Calu3 (cell line): ENCODE data around the gene AKNAD1. TPM values are rescaled to one million over a fixed set of nuclear protein-coding genes. Genes with fewer than 3 reads are reported as not detected.

Source experiments
- BruUV-seq: library from RNA; stranded (reverse); fragments of 400-500 nt; replicated peaks from 2 replicates; lab custom pipeline; 2021; lab: Mats Ljungman, UMichigan
- CTCF ChIA-PET: fragments of 300-600 bp; sonication (Branson Sonifier 250); formaldehyde crosslinking; loops from one replicate; lab custom pipeline; 2022; ENCODE audit warnings: antibody characterized with exemption; lab: Charles Lee
- DNase-seq: peaks from one replicate; pipeline ENCODE4 v3.0.0; 2022
- H3K27ac Mint-ChIP-seq: one replicate; pipeline ENCODE4 v1.8.0; 2022; ENCODE audit warnings: mixed read lengths; ENCODE audit not compliant: unreplicated experiment
- H3K27me3 Mint-ChIP-seq: one replicate; pipeline ENCODE4 v1.8.0; 2022; ENCODE audit warnings: mixed read lengths; ENCODE audit not compliant: unreplicated experiment
- H3K36me3 Mint-ChIP-seq: one replicate; pipeline ENCODE4 v1.8.0; 2022; ENCODE audit warnings: mild to moderate bottlenecking, moderate library complexity, mixed read lengths; ENCODE audit not compliant: insufficient read depth, unreplicated experiment
- H3K4me1 Mint-ChIP-seq: one replicate; pipeline ENCODE4 v1.8.0; 2022; ENCODE audit warnings: mild to moderate bottlenecking, low read depth, mixed read lengths; ENCODE audit not compliant: unreplicated experiment
- H3K4me3 Mint-ChIP-seq: one replicate; pipeline ENCODE4 v1.8.0; 2022; ENCODE audit warnings: mild to moderate bottlenecking, low read depth, moderate library complexity, mixed read lengths; ENCODE audit not compliant: unreplicated experiment
- H3K9me3 Mint-ChIP-seq: one replicate; pipeline ENCODE4 v1.8.0; 2022; ENCODE audit warnings: low read depth, mixed read lengths; ENCODE audit not compliant: unreplicated experiment
- intact Hi-C: fragments of 100-400 bp; cut with micrococcal nuclease; formaldehyde crosslinking; loops from one replicate; pipeline ENCODE4 v1.10.0; 2022; ENCODE audit not compliant: unreplicated experiment
- total RNA-seq: library from RNA; stranded (reverse); gene quantifications from 2 replicates; pipeline ENCODE4 v1.2.3, GENCODE V29; 2022
- TF ChIP-seq, protein P1 (sequence below): fragments of 200-600 bp; IDR thresholded peaks from one replicate; pipeline ENCODE4 v1.8.0; 2022; ENCODE audit warnings: antibody characterized with exemption; ENCODE audit not compliant: unreplicated experiment

The AKNAD1 gene
- total RNA-seq, 1 experiment from 2014 or later: not detected

DNA sequence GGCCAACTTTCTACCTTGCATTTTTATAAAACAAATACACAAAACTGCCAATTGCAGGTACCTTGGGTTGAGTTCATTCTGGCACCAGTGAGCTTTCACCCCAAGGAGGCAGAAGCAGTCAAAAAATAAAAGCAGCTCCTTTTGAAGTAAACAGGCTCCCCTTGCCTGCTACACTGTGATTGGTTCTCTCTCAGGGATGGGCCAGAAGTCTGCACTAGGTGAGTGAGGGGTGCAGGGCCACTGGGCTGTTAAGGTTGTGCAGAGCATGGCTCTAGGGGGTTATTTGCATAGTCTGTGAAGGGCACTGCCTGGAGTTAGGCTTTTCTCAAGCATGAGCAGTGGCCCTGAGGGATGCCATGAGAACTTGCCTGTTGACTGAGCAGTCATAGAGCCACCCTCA is 39.1 kb downstream of the AKNAD1 start:
- BruUV-seq: no TSS peak
- DNase-seq: no peak
- Mint-ChIP-seq H3K36me3 (no peaks in the 10 kb centered on the region), H3K4me1 (peaks cover 7% of the 10 kb centered on the region), H3K27me3 (peaks cover 10% of the 10 kb centered on the region), H3K4me3 (no peak overlapping the region), H3K27ac (no peak overlapping the region), H3K9me3 (no peaks in the 10 kb centered on the region)
- TF ChIP-seq, protein P1, sequence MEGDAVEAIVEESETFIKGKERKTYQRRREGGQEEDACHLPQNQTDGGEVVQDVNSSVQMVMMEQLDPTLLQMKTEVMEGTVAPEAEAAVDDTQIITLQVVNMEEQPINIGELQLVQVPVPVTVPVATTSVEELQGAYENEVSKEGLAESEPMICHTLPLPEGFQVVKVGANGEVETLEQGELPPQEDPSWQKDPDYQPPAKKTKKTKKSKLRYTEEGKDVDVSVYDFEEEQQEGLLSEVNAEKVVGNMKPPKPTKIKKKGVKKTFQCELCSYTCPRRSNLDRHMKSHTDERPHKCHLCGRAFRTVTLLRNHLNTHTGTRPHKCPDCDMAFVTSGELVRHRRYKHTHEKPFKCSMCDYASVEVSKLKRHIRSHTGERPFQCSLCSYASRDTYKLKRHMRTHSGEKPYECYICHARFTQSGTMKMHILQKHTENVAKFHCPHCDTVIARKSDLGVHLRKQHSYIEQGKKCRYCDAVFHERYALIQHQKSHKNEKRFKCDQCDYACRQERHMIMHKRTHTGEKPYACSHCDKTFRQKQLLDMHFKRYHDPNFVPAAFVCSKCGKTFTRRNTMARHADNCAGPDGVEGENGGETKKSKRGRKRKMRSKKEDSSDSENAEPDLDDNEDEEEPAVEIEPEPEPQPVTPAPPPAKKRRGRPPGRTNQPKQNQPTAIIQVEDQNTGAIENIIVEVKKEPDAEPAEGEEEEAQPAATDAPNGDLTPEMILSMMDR: no peak
- intact Hi-C loops: no loop called here
- CTCF ChIA-PET: no interaction called here

DNA sequence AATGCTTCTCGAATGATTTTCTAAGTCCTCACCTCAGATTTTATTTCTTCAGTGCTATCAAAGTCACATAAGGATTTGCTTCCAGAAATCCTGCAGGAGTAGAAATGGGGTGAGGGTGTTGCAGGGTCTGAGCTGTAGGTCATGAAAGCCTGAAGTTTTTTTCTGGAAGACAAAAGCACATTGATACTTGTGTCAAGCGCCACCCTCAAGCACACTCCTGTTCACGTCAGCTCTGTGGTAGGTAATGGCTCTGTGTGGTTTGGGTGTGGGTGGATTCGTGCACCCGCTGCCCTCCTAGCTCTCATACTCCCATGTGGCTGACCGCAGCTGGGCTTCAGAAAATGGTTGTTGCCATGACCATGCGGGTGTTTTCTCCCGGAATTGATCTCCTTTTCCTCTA is 39.9 kb downstream of the AKNAD1 start:
- CTCF ChIA-PET: no interaction called here
- Mint-ChIP-seq H3K36me3 (no peaks in the 10 kb centered on the region), H3K9me3 (no peaks in the 10 kb centered on the region), H3K27ac (no peak overlapping the region), H3K27me3 (peaks cover 3% of the 10 kb centered on the region), H3K4me1 (peaks cover 7% of the 10 kb centered on the region), H3K4me3 (no peak overlapping the region)
- no TSS peak for BruUV-seq
- peak; percentile 26 for DNase-seq
- intact Hi-C loops: no loop called here
- TF ChIP-seq, protein P1: no peak

DNA sequence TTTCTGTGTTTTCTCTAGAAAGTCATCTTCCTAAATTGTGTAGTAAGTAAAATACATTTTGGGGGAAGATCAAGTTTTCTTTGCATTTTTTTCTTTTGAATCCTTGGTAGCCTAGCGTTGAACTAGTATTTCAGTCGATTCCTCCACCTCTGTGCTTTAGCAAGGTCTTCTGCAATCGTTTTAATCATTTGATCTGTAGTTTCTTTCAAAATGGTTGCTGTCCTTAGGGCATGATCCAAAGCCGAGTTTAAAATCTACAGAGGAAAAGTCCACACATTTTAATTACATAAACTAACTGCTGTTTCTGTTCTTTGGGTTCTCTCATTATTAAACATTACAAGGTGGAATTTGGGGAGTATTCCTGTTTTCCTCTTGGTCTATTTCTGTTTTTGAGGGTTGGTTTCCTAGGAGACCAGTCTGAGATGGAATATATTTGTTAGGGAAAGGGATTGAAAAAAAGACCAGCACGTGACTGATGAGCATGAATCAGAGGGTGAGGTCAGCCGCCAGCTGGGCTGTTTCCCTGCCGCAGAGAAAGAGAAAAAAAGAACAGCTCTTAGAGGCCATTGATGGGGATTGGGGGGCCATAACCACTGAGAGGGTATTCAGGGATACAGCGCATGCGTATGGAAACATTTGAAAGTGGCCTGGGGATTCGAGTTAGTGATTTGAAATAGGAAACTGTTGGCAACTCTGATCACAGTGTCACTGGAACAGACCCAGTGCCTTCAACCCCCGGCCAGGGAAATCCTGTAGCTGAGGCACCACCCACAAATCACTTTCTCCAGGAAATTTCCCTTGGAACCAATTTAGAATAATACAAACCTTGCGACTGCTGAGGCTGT is 40.6 kb downstream of the AKNAD1 start:
- Mint-ChIP-seq H3K4me1 (peaks cover 7% of the 10 kb centered on the region), H3K4me3 (no peak overlapping the region), H3K9me3 (no peaks in the 10 kb centered on the region), H3K36me3 (no peaks in the 10 kb centered on the region), H3K27ac (peak overlapping the region; percentile 55), H3K27me3 (no peaks in the 10 kb centered on the region)
- no TSS peak for BruUV-seq
- TF ChIP-seq, protein P1: no peak
- DNase-seq: peak; percentile 33
- intact Hi-C loops: no loop called here
- CTCF ChIA-PET: no interaction called here

- peaks cover 7% of the 10 kb centered on the region for H3K4me1 Mint-ChIP-seq
- no peaks in the 10 kb centered on the region for H3K36me3 Mint-ChIP-seq
- no TSS peak for BruUV-seq
- H3K27ac Mint-ChIP-seq: no peak overlapping the region
- H3K9me3 Mint-ChIP-seq: no peaks in the 10 kb centered on the region
- CTCF ChIA-PET: no interaction called here
- H3K4me3 Mint-ChIP-seq: no peak overlapping the region
- TF ChIP-seq, protein P1: no peak
- intact Hi-C loops: no loop called here
- DNase-seq: no peak
- H3K27me3 Mint-ChIP-seq: no peaks in the 10 kb centered on the region
Observed at GRCh38 chr1:108815566-108815965, 41.3 kb downstream of the AKNAD1 start.
